Endothelial cell of umbilical vein (primary cell): ENCODE results near the gene C17orf113. TPM values are rescaled to one million over a fixed set of nuclear protein-coding genes. Genes with fewer than 3 reads are reported as not detected.

Experiments
- BruUV-seq: library from RNA; stranded (reverse); fragments of 400-500 nt; replicated peaks from 2 replicates; lab custom pipeline; 2021; lab: Mats Ljungman, UMichigan
- CTCF ChIA-PET: fragments of 300-600, 350-600 bp; sonication (Branson Sonifier 250); formaldehyde crosslinking; loops from one replicate; lab custom pipeline; 2021; ENCODE audit warnings: antibody characterized with exemption, inconsistent platforms; lab: Charles Lee
- POLR2A ChIA-PET: fragments of 300-600, 350-600 bp; sonication (Branson Sonifier 250); formaldehyde crosslinking; loops from one replicate; lab custom pipeline; 2021; ENCODE audit warnings: antibody characterized with exemption, inconsistent platforms; lab: Charles Lee
- DNase-seq: peaks from one replicate; pipeline ENCODE4 v3.0.0-alpha.2; 2011; ENCODE audit warnings: low read depth, low spot score
- FAIRE-seq: peaks from 2 replicates; lab custom pipeline; 2011; peaks lifted over from hg19 to GRCh38; lab: Jason Lieb, UNC
- H2AFZ ChIP-seq: 2 replicates; pipeline ENCODE4 v1.6.0; 2012; ENCODE audit warnings: low read depth, low read length, control low read depth, inconsistent platforms
- H3K27ac ChIP-seq: 2 replicates; pipeline ENCODE4 v1.5.1; 2011; ENCODE audit warnings: low read depth, mild to moderate bottlenecking, control low read depth, low read length, moderate library complexity; ENCODE audit not compliant: insufficient read depth
- H3K27me3 ChIP-seq, 2 experiments: 2 replicates each; pipeline versions ENCODE4 v1.6.0 to v1.6.1; 2011; ENCODE audit warnings: low read length in 2 of 2, mixed read lengths in 1 of 2; ENCODE audit not compliant: control insufficient read depth in 2 of 2, insufficient read depth in 2 of 2
- H3K36me3 ChIP-seq, 2 experiments: 2 replicates in 1 of 2; 3 replicates in 1 of 2; pipeline ENCODE4 v1.5.1; 2011; ENCODE audit warnings: low read length in 2 of 2, mild to moderate bottlenecking in 1 of 2, moderate library complexity in 1 of 2; ENCODE audit not compliant: control insufficient read depth in 2 of 2, insufficient read depth in 2 of 2; ENCODE audit errors: extremely low read depth in 1 of 2
- H3K4me1 ChIP-seq: 3 replicates; pipeline ENCODE4 v1.5.1; 2011; ENCODE audit warnings: mild to moderate bottlenecking, low read length; ENCODE audit not compliant: control insufficient read depth, insufficient read depth; ENCODE audit errors: extremely low read depth
- H3K4me2 ChIP-seq: 2 replicates; pipeline ENCODE4 v1.6.1; 2011; ENCODE audit warnings: low read length, control low read depth, mixed read lengths; ENCODE audit not compliant: insufficient read depth
- H3K4me3 ChIP-seq, 3 experiments: fragments of 200-600 bp in 1 of 3; sonication (generic), shearing (Covaris generic) in 1 of 3; replicated peaks in 1 of 3; 2 replicates each; pipeline ENCODE4 v1.5.1; 2011 to 2016; ENCODE audit warnings: control low read depth in 3 of 3, low read length in 3 of 3, mild to moderate bottlenecking in 2 of 3, inconsistent platforms in 1 of 3, low read depth in 1 of 3, moderate library complexity in 1 of 3; ENCODE audit not compliant: insufficient read depth in 1 of 3
- H3K79me2 ChIP-seq: 2 replicates; pipeline ENCODE4 v1.6.0; 2012; ENCODE audit warnings: low read length, inconsistent platforms; ENCODE audit not compliant: control insufficient read depth, insufficient read depth
- H3K9ac ChIP-seq: replicated peaks from 2 replicates; pipeline ENCODE3; 2011; ENCODE audit warnings: low read length, control low read depth; ENCODE audit not compliant: insufficient read depth; ENCODE audit errors: extremely low read depth
- H3K9me1 ChIP-seq: replicated peaks from 3 replicates; pipeline ENCODE4 v1.6.0; 2011; ENCODE audit warnings: mild to moderate bottlenecking, low read length; ENCODE audit not compliant: control insufficient read depth, insufficient read depth; ENCODE audit errors: extremely low read depth
- H3K9me3 ChIP-seq: replicated peaks from 2 replicates; pipeline ENCODE4 v1.5.1; 2012; ENCODE audit warnings: low read length, inconsistent platforms; ENCODE audit not compliant: control insufficient read depth, insufficient read depth
- H4K20me1 ChIP-seq: replicated peaks from 2 replicates; pipeline ENCODE3; 2011; ENCODE audit warnings: mild to moderate bottlenecking, low read length; ENCODE audit not compliant: control insufficient read depth, insufficient read depth; ENCODE audit errors: extremely low read depth
- CTCF ChIP-seq, 2 donors: IDR thresholded peaks; 1 replicate in 1 of 2; 2 replicates in 1 of 2; pipeline ENCODE4 v1.5.1; 2011; ENCODE audit warnings: low read length in 2 of 2, mild to moderate bottlenecking in 2 of 2, moderate library complexity in 2 of 2, control low read depth in 1 of 2, inconsistent platforms in 1 of 2, low read depth in 1 of 2; ENCODE audit not compliant: insufficient read depth in 1 of 2; ENCODE audit errors: extremely low read depth in 1 of 2
- EZH2 ChIP-seq: IDR thresholded peaks from 2 replicates; pipeline ENCODE4 v1.6.1; 2012; ENCODE audit warnings: borderline replicate concordance, low read depth, mild to moderate bottlenecking, moderate library complexity, low read length, inconsistent platforms; ENCODE audit not compliant: severe bottlenecking
- FOS ChIP-seq: IDR thresholded peaks from 2 replicates; pipeline ENCODE4 v1.6.1; 2011; ENCODE audit warnings: mild to moderate bottlenecking, low read length, moderate library complexity, borderline replicate concordance; ENCODE audit not compliant: insufficient read depth
- GATA2 ChIP-seq: IDR thresholded peaks from 2 replicates; pipeline ENCODE4 v1.7.0; 2011; ENCODE audit warnings: low read depth, mild to moderate bottlenecking, moderate library complexity, mixed read lengths, low read length; ENCODE audit not compliant: insufficient read length, insufficient read depth
- JUN ChIP-seq: IDR thresholded peaks from 2 replicates; pipeline ENCODE4 v1.6.1; 2011; ENCODE audit warnings: borderline replicate concordance, low read depth; ENCODE audit not compliant: insufficient read length, insufficient read depth
- MYC ChIP-seq: IDR thresholded peaks from one replicate; pipeline ENCODE4 v1.6.1; 2011; ENCODE audit warnings: mild to moderate bottlenecking, low read depth, low read length
- POLR2A ChIP-seq: IDR thresholded peaks from 2 replicates; pipeline ENCODE4 v1.6.1; 2012; ENCODE audit warnings: low read depth, mild to moderate bottlenecking, control low read depth, low read length
- POLR2AphosphoS5 ChIP-seq: IDR thresholded peaks from 2 replicates; pipeline ENCODE4 v1.6.1; 2012; ENCODE audit warnings: low read depth, mild to moderate bottlenecking, control low read depth, low read length, moderate library complexity; ENCODE audit not compliant: insufficient read depth
- dilution Hi-C: fragments of 300-500 bp; cut with MboI; formaldehyde crosslinking; loops from one replicate; pipeline ENCODE4 v1.15.0; 2019; ENCODE audit warnings: low sequenced_read_pairs; ENCODE audit not compliant: extremely low pct_ligation_motif_present
- intact Hi-C: fragments of 100-400 bp; cut with micrococcal nuclease; formaldehyde crosslinking; loops from one replicate; pipeline ENCODE4 v1.10.0; 2022
- polyA plus RNA-seq, 4 experiments: library from polyadenylated mRNA; depleted of rRNA in 3 of 4; stranded (reverse) in 3 of 4; unstranded in 1 of 4; fragments of >200 nt; gene quantifications; 2 replicates each; pipeline versions ENCODE4 v1.2.1 to v1.2.3, GENCODE V29; 2011 to 2012; ENCODE audit warnings: missing spikeins in 1 of 4
- total RNA-seq: library from RNA; stranded (reverse); gene quantifications from 2 replicates; pipeline ENCODE4 v1.2.3, GENCODE V29; 2021
- TF ChIP-seq, protein P1 (sequence below): IDR thresholded peaks from 2 replicates; pipeline ENCODE4 v1.6.1; 2011; ENCODE audit not compliant: insufficient read depth, insufficient read length

The C17orf113 gene
- total and polyA plus RNA-seq, 2 donors (not counting 3 experiments of a cell fraction or from before 2014, with no cell fraction given), result 0.20 to 0.30 TPM

- Histone ChIP-seq H3K27ac (no peak overlapping the region), H3K9ac (no peak overlapping the region), H3K4me2 (no peak overlapping the region), H3K4me1 (peaks cover 15% of the 10 kb centered on the region), H3K4me3 (no peak overlapping the region), H3K27me3 (no peaks in the 10 kb centered on the region), H3K79me2 (peaks cover 31% of the 10 kb centered on the region), H2AFZ (no peak overlapping the region), H4K20me1 (peaks cover 9% of the 10 kb centered on the region), H3K9me3 (no peaks in the 10 kb centered on the region), H3K36me3 (peaks cover 20 to 47% of the 10 kb centered on the region in 2 experiments), H3K9me1 (no peaks in the 10 kb centered on the region)
- no TSS peak for BruUV-seq
- intact Hi-C loops (no loop called here), dilution Hi-C loops (no loop called here)
- TF ChIP-seq JUN (no peak), POLR2AphosphoS5 (no peak), FOS (no peak), CTCF (IDR thresholded peaks at IDR 0.05; ENCODE audit: extremely low read depth in 1 of 2, insufficient read depth in 1 of 2, low read depth in 1 of 2, low read length in 2 of 2) (no peak), POLR2A (no peak), EZH2 (no peak), GATA2 (no peak), MYC (no peak)
- TF ChIP-seq, protein P1, sequence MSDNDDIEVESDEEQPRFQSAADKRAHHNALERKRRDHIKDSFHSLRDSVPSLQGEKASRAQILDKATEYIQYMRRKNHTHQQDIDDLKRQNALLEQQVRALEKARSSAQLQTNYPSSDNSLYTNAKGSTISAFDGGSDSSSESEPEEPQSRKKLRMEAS, result no peak
- FAIRE-seq, result no peak
- DNase-seq, result no peak
- POLR2A ChIA-PET, result no interaction called here
- CTCF ChIA-PET, result interaction anchor here (1.6 kb wide), 1 partner anchor 23 kb away, joined by 4 read pairs; no protein-coding TSS in a partner anchor
These were observed 51.9 kb downstream of the C17orf113 start for GRCh38 chr17:41998497-41998896.
